CD4-positive, alpha-beta T cell (primary cell): Measurements from ENCODE around the gene RESP18. TPM values are rescaled to one million over a fixed set of nuclear protein-coding genes. Genes with fewer than 3 reads are reported as not detected.
A peak's percentile ranks its signal among the peaks of the same experiment; 100 is the strongest.

Experiments
- ATAC-seq: fragments of 200-7000 bp; cut with Tn5 transposase; one replicate; pipeline ENCODE4 v1.10.0; 2022; ENCODE audit warnings: mild to moderate bottlenecking; ENCODE audit not compliant: poor library complexity
- CTCF ChIA-PET: fragments of 350-600 bp; sonication (Branson Sonifier 250); formaldehyde crosslinking; loops from one replicate; lab custom pipeline; 2021; ENCODE audit warnings: antibody characterized with exemption, inconsistent platforms; lab: Charles Lee
- POLR2A ChIA-PET: fragments of 350-600 bp; sonication (Branson Sonifier 250); formaldehyde crosslinking; loops from one replicate; lab custom pipeline; 2021; ENCODE audit warnings: antibody characterized with exemption, inconsistent platforms; lab: Charles Lee
- DNase-seq, 14 experiments: peaks; one replicate each; pipeline ENCODE4 v3.0.0-alpha.2; 2013 to 2020; ENCODE audit warnings: mixed read lengths in 2 of 14
- H3K27ac ChIP-seq, 2 donors: one replicate each; pipeline versions ENCODE4 v1.5.1 to v1.7.0; 2013; ENCODE audit warnings: low read length in 2 of 2, low read depth in 1 of 2, mild to moderate bottlenecking in 1 of 2
- H3K27me3 ChIP-seq, 2 experiments: 1 replicate in 1 of 2; 2 replicates in 1 of 2; pipeline versions ENCODE4 v1.6.1 to v1.7.0; 2013; ENCODE audit warnings: low read length in 2 of 2, control low read depth in 1 of 2, mild to moderate bottlenecking in 1 of 2, moderate library complexity in 1 of 2; ENCODE audit not compliant: insufficient read depth in 2 of 2, control insufficient read depth in 1 of 2
- H3K36me3 ChIP-seq: one replicate; pipeline ENCODE4 v1.6.1; 2013; ENCODE audit warnings: low read length, control low read depth; ENCODE audit not compliant: insufficient read depth
- H3K4me1 ChIP-seq: one replicate; pipeline ENCODE4 v1.6.1; 2013; ENCODE audit warnings: low read length, control low read depth; ENCODE audit not compliant: insufficient read depth
- H3K4me3 ChIP-seq: one replicate; pipeline ENCODE4 v1.5.1; 2013; ENCODE audit warnings: mild to moderate bottlenecking, low read length, moderate library complexity
- H3K9me3 ChIP-seq, 2 experiments: 1 replicate in 1 of 2; 2 replicates in 1 of 2; pipeline versions ENCODE4 v1.6.1 to v1.7.0; 2013; ENCODE audit warnings: low read length in 2 of 2, mild to moderate bottlenecking in 2 of 2, control low read depth in 1 of 2, moderate library complexity in 1 of 2; ENCODE audit not compliant: control insufficient read depth in 1 of 2, insufficient read depth in 1 of 2
- H3K27ac Mint-ChIP-seq: one replicate; pipeline ENCODE4 v1.8.0; 2020; ENCODE audit warnings: mixed read lengths
- H3K27me3 Mint-ChIP-seq: one replicate; pipeline ENCODE4 v1.8.0; 2021; ENCODE audit warnings: mixed read lengths
- H3K36me3 Mint-ChIP-seq: one replicate; pipeline ENCODE4 v1.8.0; 2021; ENCODE audit warnings: low read depth, mixed read lengths
- H3K4me1 Mint-ChIP-seq: one replicate; pipeline ENCODE4 v1.8.0; 2021; ENCODE audit warnings: low read depth, mixed read lengths
- H3K4me3 Mint-ChIP-seq: one replicate; pipeline ENCODE4 v1.8.0; 2020; ENCODE audit warnings: mild to moderate bottlenecking, mixed read lengths
- H3K9me3 Mint-ChIP-seq: one replicate; pipeline ENCODE4 v1.8.0; 2020; ENCODE audit warnings: mixed read lengths
- CTCF ChIP-seq: fragments of 200-600 bp; IDR thresholded peaks from one replicate; pipeline ENCODE4 v1.8.0; 2022; ENCODE audit warnings: antibody characterized with exemption, mild to moderate bottlenecking
- intact Hi-C, 2 experiments: fragments of 100-400 bp; cut with DNase I in 1 of 2; cut with micrococcal nuclease in 1 of 2; formaldehyde crosslinking; loops; one replicate each; pipeline versions ENCODE4 v1.15.1 to v1.9.0; 2023 to 2025; cut with DNase I, micrococcal nuclease
- total RNA-seq, 174 experiments: library from RNA in 2 of 174; stranded (reverse) in 2 of 174; gene quantifications; one replicate each; pipeline ENCODE4 v1.2.3 and lab custom pipeline; 2021 to 2026

RESP18 gene
- total RNA-seq, 2 experiments from 2014 or later: not detected

GRCh38 chr2:219294356-219295351 lies 37.9 kb downstream of the RESP18 start:
- Histone ChIP-seq H3K4me3 (peak overlapping the region; percentile 55), H3K36me3 (no peaks in the 10 kb centered on the region), H3K27ac (no peak overlapping the region), H3K9me3 (peaks cover 0 to 3% of the 10 kb centered on the region in 2 experiments), H3K4me1 (peaks cover 33% of the 10 kb centered on the region), H3K27me3 (peaks cover 0 to 3% of the 10 kb centered on the region in 2 experiments)
- peak; percentile 94 for ATAC-seq
- ChIA-PET POLR2A (interaction anchor here (0.6 to 3.3 kb wide), 18 partner anchors 8 to 237 kb away, joined by 3 to 55 read pairs (median 7); partner anchors contain the start of genes ABCB6, ANKZF1, ATG9A and CNPPD1), CTCF (interaction anchor here (0.7 to 2.6 kb wide), 42 partner anchors 13 to 414 kb away, joined by 3 to 190 read pairs (median 6); partner anchors contain the start of genes ABCB6, ANKZF1, ATG9A and CNPPD1)
- H3K9me3 Mint-ChIP-seq: no peaks in the 10 kb centered on the region
- peak overlapping the region; percentile 14 for H3K27ac Mint-ChIP-seq
- peak overlapping the region; percentile 67 for H3K4me3 Mint-ChIP-seq
- H3K4me1 Mint-ChIP-seq: peaks cover 32% of the 10 kb centered on the region
- H3K27me3 Mint-ChIP-seq: peaks cover 7% of the 10 kb centered on the region
- peak; percentile 99 for TF ChIP-seq CTCF
- no peaks in the 10 kb centered on the region for H3K36me3 Mint-ChIP-seq
- DNase-seq: peak; percentile 78 to 96 (median 88)
- intact Hi-C loops: loop anchor here (1.0 to 10.0 kb wide), 8 partner anchors 15 to 250 kb away; partner anchors contain the start of genes ANKZF1 (in 1 of the 2), ATG9A (in 1 of the 2), CHPF (in 1 of the 2) and CNPPD1 (in 1 of the 2)

GRCh38 chr2:219293736-219294231 lies 38.8 kb downstream of the RESP18 start:
- Mint-ChIP-seq H3K27me3 (peaks cover 2% of the 10 kb centered on the region), H3K27ac (no peak overlapping the region), H3K4me1 (peaks cover 30% of the 10 kb centered on the region), H3K9me3 (no peaks in the 10 kb centered on the region), H3K4me3 (peak overlapping the region; percentile 44), H3K36me3 (no peaks in the 10 kb centered on the region)
- CTCF ChIA-PET: interaction anchor here (1.4 to 2.6 kb wide), 3 partner anchors 13 to 396 kb away, joined by 4 to 190 read pairs (median 17); partner anchors contain the start of gene DNAJB2
- Histone ChIP-seq H3K27ac (no peak overlapping the region), H3K36me3 (no peaks in the 10 kb centered on the region), H3K27me3 (no peaks in the 10 kb centered on the region), H3K4me3 (no peak overlapping the region), H3K9me3 (no peaks in the 10 kb centered on the region), H3K4me1 (peaks cover 30% of the 10 kb centered on the region)
- POLR2A ChIA-PET: interaction anchor here (1.3 to 3.3 kb wide), 5 partner anchors 15 to 117 kb away, joined by 6 to 55 read pairs (median 26); partner anchors contain the start of genes ANKZF1, ATG9A, CNPPD1 and DNAJB2
- ATAC-seq: no peak
- TF ChIP-seq CTCF: no peak
- intact Hi-C loops: loop anchor here in 1 of 2 experiments (2.0 to 10.0 kb wide), 3 partner anchors 41 to 251 kb away; partner anchors contain the start of genes ANKZF1, ATG9A, CHPF and TMEM198
- DNase-seq: peak in 1 of 14 experiments; percentile 16

GRCh38 chr2:219292616-219293015 lies 39.9 kb downstream of the RESP18 start:
- Histone ChIP-seq H3K27ac (no peak overlapping the region), H3K27me3 (no peaks in the 10 kb centered on the region), H3K4me3 (no peak overlapping the region), H3K4me1 (peaks cover 25% of the 10 kb centered on the region), H3K36me3 (no peaks in the 10 kb centered on the region), H3K9me3 (no peaks in the 10 kb centered on the region)
- Mint-ChIP-seq H3K4me3 (no peak overlapping the region), H3K27ac (no peak overlapping the region), H3K27me3 (no peaks in the 10 kb centered on the region), H3K9me3 (no peaks in the 10 kb centered on the region), H3K36me3 (no peaks in the 10 kb centered on the region), H3K4me1 (peaks cover 27% of the 10 kb centered on the region)
- DNase-seq (peak in 1 of 14 experiments; percentile 2), ATAC-seq (no peak)
- ChIA-PET POLR2A (interaction anchor here (1.0 to 1.3 kb wide), 2 partner anchors 38 to 63 kb away, joined by 3 to 6 read pairs; partner anchors contain the start of genes ANKZF1, ATG9A and TUBA4A), CTCF (no interaction called here)
- TF ChIP-seq CTCF: no peak
- intact Hi-C loops: loop anchor here in 1 of 2 experiments (1.0 to 10.0 kb wide), 3 partner anchors 11 to 252 kb away; partner anchors contain the start of genes ANKZF1, ATG9A, CHPF and TMEM198
